ENCODE results near the gene HSPA12A. TPM values are rescaled to one million over a fixed set of nuclear protein-coding genes. Genes with fewer than 3 reads are reported as not detected.

The HSPA12A gene
- total RNA-seq, 1 donor from 2014 or later, result 7.4 TPM

GRCh38 chr10:116764979-116765378, 22.6 kb upstream of the HSPA12A start:
- intact Hi-C loops (cut with DNase I), result no loop called here
- DNase-seq (no peak), ATAC-seq (no peak)
- Histone ChIP-seq H3K4me3 (no peak overlapping the region), H3K27me3 (no peaks in the 10 kb centered on the region), H3K36me3 (no peaks in the 10 kb centered on the region), H3K4me1 (no peaks in the 10 kb centered on the region), H3K9me3 (no peaks in the 10 kb centered on the region), H3K27ac (no peak overlapping the region)
- no peak for TF ChIP-seq CTCF (IDR thresholded peaks at IDR 0.05)

GRCh38 chr10:116763440-116763839, 21.1 kb upstream of the HSPA12A start:
- Histone ChIP-seq H3K9me3 (no peaks in the 10 kb centered on the region), H3K4me3 (no peak overlapping the region), H3K4me1 (no peaks in the 10 kb centered on the region), H3K36me3 (no peaks in the 10 kb centered on the region), H3K27me3 (no peaks in the 10 kb centered on the region), H3K27ac (no peak overlapping the region)
- DNase-seq (peak; percentile 12), ATAC-seq (no peak)
- intact Hi-C loops (cut with DNase I), result no loop called here
- TF ChIP-seq CTCF (IDR thresholded peaks at IDR 0.05), result no peak

- Histone ChIP-seq H3K9me3 (no peaks in the 10 kb centered on the region), H3K4me1 (no peaks in the 10 kb centered on the region), H3K27me3 (no peaks in the 10 kb centered on the region), H3K4me3 (no peak overlapping the region), H3K27ac (no peak overlapping the region), H3K36me3 (no peaks in the 10 kb centered on the region)
- DNase-seq (peak; percentile 19), ATAC-seq (no peak)
- no peak for TF ChIP-seq CTCF (IDR thresholded peaks at IDR 0.05)
- intact Hi-C loops (cut with DNase I), result no loop called here
These were observed 19.5 kb upstream of the HSPA12A start for GRCh38 chr10:116761883-116762282.

- no peaks in the 10 kb centered on the region for H3K36me3 ChIP-seq
- H3K4me1 ChIP-seq, result no peaks in the 10 kb centered on the region
- no peaks in the 10 kb centered on the region for H3K9me3 ChIP-seq
- DNase-seq (no peak), ATAC-seq (no peak)
- no peak overlapping the region for H3K27ac ChIP-seq
- intact Hi-C loops (cut with DNase I), result no loop called here
- H3K4me3 ChIP-seq, result no peak overlapping the region
- no peaks in the 10 kb centered on the region for H3K27me3 ChIP-seq
- TF ChIP-seq CTCF (IDR thresholded peaks at IDR 0.05), result no peak
These were observed 18.6 kb upstream of the HSPA12A start for GRCh38 chr10:116760919-116761318.

- Histone ChIP-seq H3K9me3 (no peaks in the 10 kb centered on the region), H3K36me3 (no peaks in the 10 kb centered on the region), H3K27me3 (no peaks in the 10 kb centered on the region), H3K27ac (no peak overlapping the region), H3K4me3 (no peak overlapping the region), H3K4me1 (no peaks in the 10 kb centered on the region)
- TF ChIP-seq CTCF (IDR thresholded peaks at IDR 0.05), result no peak
- DNase-seq (peak; percentile 13), ATAC-seq (no peak)
- intact Hi-C loops (cut with DNase I), result no loop called here
These were observed 14.9 kb upstream of the HSPA12A start for GRCh38 chr10:116757246-116757645.

- no peaks in the 10 kb centered on the region for H3K27me3 ChIP-seq
- peak; percentile 62 for ATAC-seq
- no peak for TF ChIP-seq CTCF (IDR thresholded peaks at IDR 0.05)
- H3K9me3 ChIP-seq, result no peaks in the 10 kb centered on the region
- peak; percentile 61 for DNase-seq
- no peaks in the 10 kb centered on the region for H3K36me3 ChIP-seq
- H3K4me3 ChIP-seq, result no peak overlapping the region
- H3K27ac ChIP-seq, result no peak overlapping the region
- intact Hi-C loops (cut with DNase I), result no loop called here
- no peaks in the 10 kb centered on the region for H3K4me1 ChIP-seq
These were observed 13.9 kb upstream of the HSPA12A start for GRCh38 chr10:116756277-116756676.

All from upper lobe of right lung (tissue), 1 donor.